Activated effector memory CD4-positive, alpha-beta T cell treated with Interleukin-2 at 50 U/mL for 16 hours (primary cell): ENCODE results near the gene GFRA1.

ENCODE experiments used
- DNase-seq: peaks from one replicate; pipeline ENCODE4 v3.0.0-alpha.2; 2020

The GFRA1 gene

DNA sequence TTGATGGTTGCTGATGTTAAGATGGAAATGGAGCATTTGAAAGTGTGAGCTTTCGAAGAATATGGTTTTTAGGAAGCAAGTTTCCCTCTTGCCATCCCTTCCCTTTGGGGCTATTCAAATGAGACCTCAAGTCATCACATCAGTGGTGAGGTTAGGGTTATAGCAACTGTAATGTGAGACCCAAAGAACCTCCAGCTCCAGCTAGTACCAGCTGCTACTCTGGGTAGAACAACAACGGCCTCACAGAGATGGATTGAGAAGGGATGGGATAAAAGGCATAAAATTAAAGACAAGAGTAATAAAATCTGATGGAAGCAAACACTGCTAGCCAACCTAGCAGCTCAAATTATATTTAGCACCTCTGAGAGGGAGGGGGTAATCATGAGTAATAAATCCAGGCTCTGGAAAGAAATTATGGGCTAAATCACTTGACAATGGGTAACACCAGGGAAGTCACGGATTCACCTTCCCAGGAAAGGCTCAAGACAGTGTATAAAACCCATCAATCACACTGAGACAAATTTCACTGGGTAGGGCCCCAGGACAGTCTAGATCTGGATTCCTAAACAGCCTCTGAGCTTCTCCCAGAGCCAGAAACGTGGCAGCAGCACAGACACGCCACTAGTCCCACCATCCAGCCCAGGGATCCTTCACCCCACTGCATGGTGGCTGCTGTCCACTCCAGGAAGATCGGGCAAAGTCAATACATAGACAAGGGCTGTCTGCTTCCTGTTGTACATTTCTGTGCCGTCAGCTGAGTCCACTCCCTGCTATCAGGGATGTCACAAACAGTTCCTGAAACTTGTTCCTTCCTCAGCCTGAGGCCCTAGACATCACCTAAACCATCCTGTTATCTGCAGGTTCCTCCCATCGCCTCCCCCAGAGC is 151.1 kb downstream of the GFRA1 start:
- DNase-seq, result no peak

DNA sequence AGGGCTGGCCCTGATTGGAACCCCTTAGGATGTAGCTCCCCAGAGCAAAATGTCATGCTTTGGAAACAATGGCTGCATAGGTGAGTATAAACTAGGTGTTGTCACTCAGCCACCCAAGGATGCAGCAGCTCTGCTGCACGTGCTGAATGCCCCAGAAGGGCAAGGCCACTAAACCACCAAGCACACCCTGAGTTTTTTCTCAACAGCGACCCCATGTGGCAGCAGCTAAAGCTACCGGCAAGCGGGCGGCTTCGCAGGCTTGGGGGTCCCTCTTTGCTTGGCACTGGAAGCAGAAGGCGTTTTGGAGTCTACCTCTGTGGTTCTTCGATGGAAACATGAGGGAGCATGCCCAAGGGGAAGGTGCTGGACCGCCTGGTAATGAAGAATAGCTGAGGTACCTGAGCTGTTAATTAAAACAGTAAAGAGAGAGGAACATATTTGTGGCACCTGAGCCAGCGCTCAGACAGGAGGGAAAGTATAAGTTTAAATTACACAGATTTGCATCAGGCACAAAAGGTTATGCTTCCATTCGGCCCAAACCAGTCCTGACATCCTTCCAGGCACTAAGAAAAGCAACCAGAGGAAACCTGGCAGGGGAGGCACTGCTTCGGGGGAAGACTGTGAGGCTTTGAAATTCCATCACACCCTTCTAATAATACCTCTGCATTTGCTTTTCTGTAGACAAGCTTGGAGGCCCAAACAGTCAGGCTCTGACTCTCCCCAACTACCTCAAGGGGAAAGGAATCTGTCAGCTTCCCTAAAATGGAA is 152.1 kb downstream of the GFRA1 start:
- no peak for DNase-seq

DNA sequence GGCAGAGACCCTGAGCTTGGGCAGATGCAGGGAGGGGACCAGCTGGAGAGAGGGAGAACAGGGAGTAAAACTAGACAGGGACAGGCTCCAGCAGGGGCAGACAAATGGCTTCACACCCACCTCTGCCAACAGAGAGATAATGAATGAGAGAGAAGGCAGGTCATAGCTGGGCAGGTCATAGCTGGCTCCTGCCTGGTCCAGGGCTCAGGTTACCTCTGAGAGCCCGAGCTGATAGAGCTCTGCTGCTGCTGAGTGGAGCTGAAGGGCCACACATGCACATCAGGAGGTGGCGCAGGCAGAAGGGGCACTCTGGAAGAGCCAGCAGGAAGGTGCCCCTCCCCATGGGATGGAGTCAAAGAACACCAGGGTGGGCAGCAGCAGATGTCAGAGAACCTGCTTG is 154.2 kb downstream of the GFRA1 start:
- no peak for DNase-seq

DNA sequence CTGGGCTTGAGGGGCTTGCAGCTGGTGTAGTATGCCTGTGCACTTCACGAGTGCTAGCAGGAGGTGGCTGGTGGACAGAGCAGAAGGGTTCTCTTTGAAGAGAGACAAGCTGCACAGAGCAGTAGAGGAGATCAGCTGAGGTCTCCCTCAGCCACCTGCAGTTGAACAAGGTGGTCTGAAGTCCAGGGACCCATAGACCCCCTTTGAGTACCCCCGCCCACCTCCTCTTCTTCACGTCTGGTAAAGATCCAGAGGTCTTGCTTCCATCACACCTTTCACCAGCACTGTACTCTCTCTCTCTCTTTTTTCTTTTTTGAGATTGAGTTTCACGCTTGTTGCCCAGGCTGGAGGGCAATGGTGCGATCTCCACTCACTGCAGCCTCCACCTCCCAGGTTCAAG is 157.2 kb downstream of the GFRA1 start:
- no peak for DNase-seq

DNA sequence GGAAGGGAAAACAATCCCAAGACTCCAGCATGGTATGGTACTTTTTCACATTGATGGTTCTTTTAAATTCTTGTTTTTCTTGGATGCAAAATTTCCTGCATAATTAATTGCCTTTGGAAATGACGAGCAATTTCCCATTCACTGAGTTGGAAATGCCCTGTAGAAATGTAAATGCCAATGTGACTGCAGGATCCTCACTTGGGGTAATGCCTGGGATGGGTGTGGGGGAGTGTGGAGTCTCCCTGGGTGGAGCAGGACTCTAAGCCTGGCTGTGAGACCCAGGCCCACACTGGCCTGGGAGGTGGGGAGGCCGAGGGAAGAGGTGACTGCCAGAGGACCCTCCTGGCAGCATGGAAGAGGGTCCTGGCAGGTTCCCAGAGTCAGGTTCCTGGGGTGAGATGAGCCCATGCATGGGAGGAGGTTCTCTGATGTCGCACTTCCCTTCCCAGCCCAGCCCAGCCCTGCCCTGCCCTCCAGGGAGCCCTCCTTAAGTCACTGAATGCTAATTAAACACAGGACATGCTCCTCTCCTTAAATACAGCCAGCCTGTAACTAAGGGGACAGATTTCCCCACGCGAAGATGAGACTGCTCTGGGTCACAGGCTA is 157.9 kb downstream of the GFRA1 start:
- DNase-seq, result no peak

DNA sequence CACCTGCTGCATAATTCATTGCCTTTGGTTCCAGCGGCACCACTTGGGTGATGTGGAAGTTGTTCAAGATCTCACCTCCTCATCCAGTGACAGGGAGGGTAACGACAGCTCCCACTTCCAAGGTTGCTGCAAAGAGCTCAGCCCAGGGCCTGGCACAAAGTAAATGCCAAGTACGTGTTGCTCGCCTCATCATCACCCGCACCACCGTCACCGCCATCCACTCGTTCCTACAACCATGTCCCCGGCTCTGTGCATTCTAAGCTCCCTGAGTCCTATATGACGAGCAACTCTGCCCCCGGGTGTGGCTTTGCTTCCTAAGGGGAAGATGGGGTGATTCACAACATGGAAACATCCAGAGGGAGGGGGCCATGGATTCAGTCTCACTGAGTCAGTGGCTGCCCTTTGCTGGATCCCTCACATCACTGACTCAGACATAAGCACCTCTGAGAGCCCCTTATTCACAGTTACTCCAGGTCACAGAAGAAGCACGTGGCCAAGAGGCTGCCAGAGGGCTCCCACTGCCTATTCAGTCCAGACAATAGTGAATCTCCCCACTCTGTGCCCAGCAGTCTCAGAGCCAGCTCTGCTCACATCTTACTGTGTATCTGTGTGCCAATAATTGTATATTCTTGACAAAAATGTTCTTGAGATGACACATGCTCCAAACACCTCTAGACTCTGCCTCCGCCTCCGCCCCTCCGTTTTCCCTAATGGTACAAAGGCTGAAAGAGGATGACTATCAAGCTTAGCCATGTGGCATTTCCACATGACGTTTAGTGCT is 159.1 kb downstream of the GFRA1 start:
- no peak for DNase-seq

DNA sequence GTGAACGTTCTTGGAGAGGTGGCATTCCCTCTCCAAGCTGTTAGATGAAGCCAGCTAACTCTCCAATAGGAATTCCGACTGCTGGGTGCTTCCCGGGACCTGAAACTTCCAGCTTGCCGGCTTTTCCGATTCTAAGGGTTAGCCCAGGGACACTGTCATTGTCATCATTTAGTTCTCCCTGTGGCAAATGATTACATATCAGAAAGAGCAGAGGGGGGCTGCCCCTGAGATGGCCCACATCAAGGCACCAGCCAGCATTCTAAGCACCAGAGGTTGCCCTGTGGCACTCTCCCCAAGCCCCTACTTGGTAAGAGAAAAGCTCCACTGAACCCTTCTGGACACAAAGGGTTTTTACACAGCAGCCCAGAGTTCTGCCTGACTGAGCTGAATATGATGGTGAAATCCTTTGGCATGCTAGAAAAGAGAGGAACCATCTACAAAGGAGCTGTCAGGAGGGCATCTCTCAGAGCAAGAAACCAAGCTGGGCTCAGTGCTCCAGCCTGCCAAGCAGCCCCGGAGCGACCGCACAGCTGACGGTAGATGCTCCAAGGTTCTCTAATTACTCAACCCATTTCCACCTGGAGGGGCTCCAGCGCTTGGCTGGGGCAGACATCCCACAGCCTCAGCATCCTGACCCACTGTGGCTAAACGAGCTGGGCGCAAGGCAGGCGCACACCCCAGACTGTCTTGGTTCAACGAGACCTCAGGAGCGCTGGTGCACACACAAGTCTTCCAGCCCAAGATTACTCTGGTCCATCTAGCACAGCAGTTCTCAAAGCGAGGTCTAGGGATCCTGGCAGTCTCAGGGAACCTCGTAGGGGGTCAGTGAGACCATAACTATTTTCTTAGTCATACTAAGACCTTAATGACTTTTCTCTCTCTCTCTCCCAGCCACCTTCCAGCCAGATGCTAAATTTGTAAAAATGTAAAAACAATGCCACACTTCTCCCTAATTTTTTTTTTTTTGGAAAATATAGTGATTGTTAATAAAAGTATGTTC is 160.5 kb downstream of the GFRA1 start:
- no peak for DNase-seq

DNA sequence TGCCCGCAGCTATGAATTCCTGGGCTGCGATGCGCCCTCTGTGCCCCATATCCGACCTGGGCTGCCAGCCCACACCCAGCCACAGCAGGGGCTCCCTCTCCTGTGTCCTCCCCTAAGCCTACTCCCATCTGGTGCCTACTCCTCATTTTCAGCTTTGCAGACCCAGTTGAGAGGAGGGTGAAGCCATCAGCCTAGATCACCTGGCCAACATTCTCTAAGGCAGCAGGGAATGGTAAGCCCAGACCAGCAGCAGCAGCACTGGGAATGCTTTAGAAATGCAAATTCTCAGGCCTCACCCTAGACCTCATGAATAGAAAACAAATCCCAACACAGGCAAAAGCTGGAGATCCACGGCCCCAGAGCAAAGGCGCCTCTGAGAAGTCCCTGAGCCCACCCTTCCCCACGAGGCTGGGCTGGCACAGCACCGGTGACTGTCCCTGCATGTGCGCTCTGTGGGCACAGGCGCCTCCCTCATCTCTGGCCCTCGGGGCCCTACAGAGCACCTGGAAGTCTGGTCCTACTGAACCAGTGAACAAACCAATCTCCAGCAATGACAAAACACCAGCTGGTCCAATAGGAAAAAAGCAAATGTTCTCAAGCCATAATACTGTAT is 161.4 kb downstream of the GFRA1 start:
- no peak for DNase-seq

DNA sequence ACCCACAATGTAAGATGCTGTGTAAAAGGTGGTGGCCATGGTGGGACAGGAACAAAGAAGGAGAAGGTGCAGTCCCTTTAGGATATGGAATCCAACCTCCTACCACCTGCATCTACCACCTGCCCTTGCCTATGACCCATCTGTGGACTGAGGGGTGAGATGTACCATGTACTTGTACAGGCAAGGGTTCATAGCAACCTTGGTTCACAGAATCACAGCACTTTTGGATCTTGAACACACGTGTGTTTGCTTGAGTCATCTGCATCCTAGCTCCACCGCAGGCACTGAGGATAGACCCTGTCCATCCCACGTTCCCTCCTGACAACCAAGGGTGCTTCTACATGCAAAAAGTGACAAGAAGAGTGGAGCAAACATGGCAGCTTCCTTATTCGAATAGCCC is 162.3 kb downstream of the GFRA1 start:
- no peak for DNase-seq

DNA sequence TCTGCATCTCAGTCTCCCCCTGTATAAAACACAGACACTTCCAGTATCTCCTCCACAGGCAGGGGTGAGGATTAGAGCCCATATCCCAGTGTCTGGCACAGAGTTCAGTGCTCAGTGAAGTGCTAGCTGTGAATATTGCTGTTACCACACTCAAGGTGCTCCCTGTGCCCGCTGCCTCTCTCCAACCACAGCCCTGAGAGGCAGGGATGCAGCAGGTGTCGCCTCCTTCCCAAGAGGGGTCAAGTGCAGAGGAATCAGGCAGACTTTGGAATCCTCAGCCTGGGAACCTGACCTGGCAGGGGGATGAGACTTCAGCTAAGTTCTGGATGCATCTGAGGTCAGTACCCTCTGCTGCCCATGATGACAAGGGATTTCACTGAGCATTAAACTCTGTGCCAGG is 163.1 kb downstream of the GFRA1 start:
- no peak for DNase-seq

DNA sequence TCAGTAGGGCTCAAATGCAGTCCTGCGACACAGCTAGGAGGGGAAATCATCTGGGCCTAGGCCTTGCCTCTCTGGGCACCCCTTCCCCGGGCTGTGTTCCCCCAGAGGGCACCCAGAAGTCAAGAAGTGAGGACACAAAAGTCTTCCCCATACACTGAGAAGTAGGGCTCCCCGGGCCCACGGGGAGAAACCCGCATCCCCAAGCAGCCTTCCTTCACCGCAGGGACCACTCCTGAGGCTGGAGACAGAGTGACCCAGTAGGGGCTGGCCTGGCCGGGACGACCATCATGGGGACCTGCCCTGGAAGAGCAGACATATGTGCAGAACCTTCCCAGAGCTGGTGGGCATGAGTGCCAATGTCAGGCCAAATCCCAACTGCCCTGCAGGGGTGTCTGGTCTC is 163.5 kb downstream of the GFRA1 start:
- no peak for DNase-seq

DNA sequence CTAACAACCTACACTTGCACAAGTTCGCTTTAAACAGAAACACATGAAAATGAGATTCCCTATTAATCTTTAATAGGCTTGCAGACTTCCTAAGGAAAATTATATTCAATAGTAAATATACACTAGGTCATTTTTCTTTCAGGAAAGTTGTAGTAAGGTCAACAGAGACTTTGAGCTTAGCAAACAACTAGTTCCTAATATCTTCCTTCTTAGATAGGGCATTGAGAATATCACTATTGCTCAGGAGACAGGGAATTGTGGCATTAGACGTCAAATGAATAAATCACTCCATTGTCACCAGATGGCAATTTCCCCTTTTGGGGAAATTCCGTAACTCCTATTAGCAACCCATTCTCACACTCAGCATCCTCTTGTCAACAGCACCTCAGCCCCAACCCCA is 164.9 kb downstream of the GFRA1 start:
- DNase-seq, result no peak

DNA sequence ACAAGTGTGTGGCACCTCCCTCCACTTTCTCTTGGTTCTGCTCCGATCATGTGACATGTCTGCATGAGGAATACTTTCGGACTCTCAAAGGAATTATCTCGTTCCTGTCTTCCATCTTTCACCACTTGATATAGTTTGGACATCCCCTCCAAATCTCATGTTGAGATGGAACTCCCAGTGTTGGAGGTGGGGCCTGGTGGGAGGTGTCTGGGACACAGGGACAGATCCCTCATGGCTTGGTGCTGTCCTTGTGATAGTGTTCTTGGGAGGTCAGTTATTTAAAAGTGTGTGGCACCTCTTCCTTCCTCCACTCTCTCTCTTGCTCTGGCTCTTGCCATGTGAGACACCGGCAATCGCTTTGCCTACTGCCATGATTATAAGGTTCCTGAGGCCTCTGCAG is 166.4 kb downstream of the GFRA1 start:
- DNase-seq, result no peak

DNA sequence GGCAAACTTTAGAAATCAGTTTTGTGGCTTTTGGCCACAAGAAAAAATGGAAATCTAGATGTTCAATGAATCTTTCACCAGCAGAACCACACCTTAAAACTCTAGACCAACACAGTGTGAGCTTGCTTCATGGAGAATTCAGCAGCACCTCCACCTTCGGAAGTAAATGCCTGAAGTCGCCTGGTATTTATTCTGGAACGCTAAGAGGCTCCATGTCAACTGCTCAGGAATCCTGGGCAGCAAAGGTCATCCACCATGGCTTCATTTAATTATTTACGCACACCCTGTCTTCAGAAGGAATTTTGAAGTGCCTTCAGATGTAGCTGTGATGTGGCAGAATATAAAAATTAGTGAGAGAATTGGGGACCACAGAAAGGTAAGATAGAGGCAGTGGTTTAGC is 167.7 kb downstream of the GFRA1 start:
- no peak for DNase-seq

DNA sequence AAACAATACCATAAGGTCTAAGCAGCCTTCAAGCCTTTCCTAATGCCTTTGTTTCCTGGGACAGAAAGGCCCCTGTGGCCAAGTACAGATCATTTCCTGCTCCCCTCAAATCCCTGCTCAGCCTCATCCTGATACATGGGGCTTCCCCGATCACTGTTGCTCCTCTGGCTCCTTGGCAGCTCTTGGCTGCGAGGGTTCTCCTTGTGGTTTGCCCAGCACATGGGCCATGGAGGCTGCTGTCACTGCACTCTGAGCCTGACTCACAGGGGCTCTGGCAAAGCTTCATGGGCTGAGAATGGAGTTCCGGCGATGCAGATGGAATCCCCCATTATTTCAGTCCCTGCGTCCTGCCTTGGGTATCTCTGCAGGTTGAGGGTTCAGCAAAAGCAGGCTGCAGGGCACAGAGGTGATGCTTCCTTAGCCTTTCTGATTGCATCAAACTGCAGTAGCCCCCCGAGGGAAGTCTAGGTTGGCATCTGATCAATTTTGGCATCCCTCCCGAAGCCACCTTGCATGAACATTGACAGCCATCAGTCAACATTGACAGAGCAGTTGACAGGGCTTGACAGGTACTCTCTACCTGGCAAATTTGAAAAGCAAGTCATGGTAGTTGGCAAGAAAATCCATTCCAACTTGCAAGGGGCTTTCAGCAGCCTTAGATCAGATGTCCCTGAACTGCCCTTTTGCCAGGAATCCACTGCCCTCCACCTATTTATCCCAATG is 168.6 kb downstream of the GFRA1 start:
- no peak for DNase-seq

DNA sequence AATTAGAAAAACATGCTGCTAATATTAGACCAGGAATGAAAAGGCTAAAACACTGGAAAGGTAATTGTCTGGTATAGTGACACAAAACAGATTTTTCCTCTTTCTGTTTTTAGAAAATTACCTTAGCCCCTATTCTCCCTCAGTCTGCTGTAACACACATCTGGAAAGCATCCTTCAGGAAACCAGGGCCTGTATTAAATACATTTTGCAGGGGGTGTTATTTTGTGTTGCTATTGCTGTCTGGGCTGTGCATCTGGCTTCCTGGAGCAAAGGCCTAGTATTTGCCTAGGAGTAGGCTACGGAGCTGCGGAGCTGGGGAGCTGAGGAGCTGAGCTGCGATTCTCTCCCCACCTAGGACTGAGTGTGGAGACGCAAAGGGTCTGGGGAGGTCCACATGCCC is 169.3 kb downstream of the GFRA1 start:
- no peak for DNase-seq

DNA sequence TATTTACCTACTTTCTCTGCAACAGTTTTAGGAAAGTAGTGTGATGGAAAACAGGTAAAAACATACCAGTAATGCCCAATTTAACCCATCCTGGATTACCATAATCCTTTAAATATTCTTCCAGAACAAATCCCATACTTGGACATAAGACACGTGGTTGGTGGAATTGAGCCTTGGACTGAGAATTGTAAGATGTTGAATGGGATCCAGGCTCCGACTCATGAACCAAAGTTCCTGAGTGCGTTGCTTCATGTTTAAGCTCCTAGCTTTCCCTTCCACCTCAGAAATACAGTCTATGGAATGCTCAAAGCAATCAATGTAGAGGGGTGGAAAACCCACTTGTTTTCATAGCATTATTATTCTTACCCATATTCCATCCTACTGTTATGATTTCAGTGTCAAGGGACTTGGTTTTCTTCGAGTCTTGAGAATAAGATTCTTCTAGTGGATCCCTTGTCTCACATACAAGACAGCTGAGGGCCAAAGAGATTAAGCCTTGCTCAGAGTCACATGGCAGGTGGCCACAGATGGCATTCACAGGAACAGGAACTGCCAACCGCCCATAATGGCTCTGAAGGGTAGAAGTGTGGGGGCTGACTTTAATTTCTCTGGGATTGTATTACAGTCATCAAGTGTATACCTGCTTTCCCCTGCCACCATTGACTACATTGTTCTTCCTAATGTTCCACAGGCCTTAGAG is 171.2 kb downstream of the GFRA1 start:
- DNase-seq, result no peak

DNA sequence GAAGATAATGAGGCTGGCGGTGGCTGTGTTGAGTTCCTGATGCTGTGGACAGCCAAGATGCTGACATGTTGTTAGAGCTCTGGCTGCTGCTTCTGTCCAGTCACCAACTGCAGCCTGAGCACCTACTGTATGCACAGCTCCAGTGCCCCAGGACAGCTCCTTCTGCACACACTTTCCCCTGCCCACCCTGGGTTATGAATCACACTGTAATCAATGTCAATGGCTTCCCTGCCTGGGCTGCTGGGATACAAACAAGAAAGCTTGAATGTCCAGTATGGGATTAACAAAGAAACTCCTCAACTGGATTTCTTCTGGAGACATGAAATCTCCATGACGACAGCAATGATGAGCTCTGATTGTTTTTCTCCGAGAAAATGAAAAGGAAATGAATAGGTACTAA is 172.0 kb downstream of the GFRA1 start:
- DNase-seq, result no peak

DNA sequence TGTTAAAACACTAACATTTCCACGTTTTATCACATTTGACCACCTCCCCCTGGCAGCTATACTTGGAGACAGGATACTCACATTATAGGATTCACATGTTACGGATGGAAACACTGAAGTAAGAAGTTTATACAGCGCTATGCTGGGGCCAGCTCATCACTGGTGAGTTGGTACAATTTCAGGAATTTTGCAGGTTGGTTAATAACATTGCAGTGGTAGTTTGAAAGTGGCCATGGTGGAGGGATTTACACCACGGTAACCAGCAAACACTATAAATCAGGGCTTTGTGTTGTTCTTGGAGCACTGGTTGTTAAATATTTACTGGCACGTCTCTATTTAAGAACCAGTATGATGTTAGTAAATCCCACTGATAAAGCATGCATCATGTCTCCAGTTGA is 174.0 kb downstream of the GFRA1 start:
- no peak for DNase-seq

DNA sequence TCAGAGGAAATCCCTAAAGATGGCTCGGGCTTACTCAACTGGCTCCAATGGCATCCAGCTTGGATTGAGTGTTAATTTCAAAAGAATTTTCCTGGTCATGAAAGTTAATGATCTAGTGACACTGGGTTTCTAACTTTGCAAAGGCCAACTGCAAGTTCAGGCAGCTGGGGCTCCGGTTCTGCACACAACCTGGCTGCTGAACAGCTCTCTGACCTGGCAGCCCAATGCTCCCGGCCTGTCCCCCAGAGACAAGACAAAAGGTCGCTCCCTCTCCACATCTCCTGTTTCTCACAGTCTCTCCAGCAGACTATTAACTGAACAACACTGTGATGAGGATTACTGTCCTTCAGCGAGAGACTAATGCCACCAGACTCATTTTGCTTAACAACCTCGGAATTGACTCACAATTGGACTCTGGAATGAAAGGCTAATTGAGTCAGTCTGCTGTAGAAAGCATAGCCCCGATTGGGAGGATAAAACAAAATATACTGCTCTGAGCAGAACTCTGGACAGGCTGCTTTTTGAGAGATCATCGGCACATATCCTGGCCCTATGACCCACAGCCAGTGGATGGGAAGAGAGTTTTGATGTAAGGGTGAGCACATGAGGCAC is 174.5 kb downstream of the GFRA1 start:
- DNase-seq, result no peak
